IMR-90 (cell line): ENCODE measurements around the gene PJA2. TPM values are rescaled to one million over a fixed set of nuclear protein-coding genes. Genes with fewer than 3 reads are reported as not detected.

Experiments
- ATAC-seq: fragments of 200-7000 bp; cut with Tn5 transposase; 2 replicates; pipeline ENCODE4 v1.9.1; 2020; ENCODE audit warnings: low read depth, mild to moderate bottlenecking, moderate library complexity
- BruUV-seq: library from RNA; stranded (reverse); fragments of 400-500 nt; replicated peaks from 2 replicates; lab custom pipeline; 2021; lab: Mats Ljungman, UMichigan
- CTCF ChIA-PET: fragments of 300-600 bp; formaldehyde crosslinking; extraction: SDS; loops from one replicate; lab custom pipeline; 2021; ENCODE audit warnings: antibody characterized with exemption; lab: Yijun Ruan, JAX
- POLR2A ChIA-PET: fragments of 300-600 bp; sonication (Branson Sonifier 250); formaldehyde crosslinking; loops from one replicate; lab custom pipeline; 2022; ENCODE audit warnings: antibody characterized with exemption; ENCODE audit not compliant: unreplicated experiment; lab: Charles Lee
- DNase-seq: peaks from one replicate; pipeline ENCODE4 v3.0.0; 2013
- H2AFZ ChIP-seq: replicated peaks from 2 replicates; pipeline ENCODE3; 2013; ENCODE audit warnings: low read length, mild to moderate bottlenecking; ENCODE audit not compliant: poor library complexity
- H2AK5ac ChIP-seq: 2 replicates; pipeline ENCODE4 v1.6.1; 2013; ENCODE audit warnings: low read depth, low read length, inconsistent platforms
- H2AK9ac ChIP-seq: replicated peaks from 2 replicates; pipeline ENCODE3; 2013; ENCODE audit warnings: mild to moderate bottlenecking, low read depth, low read length, moderate library complexity; ENCODE audit not compliant: poor library complexity
- H2BK120ac ChIP-seq: 2 replicates; pipeline ENCODE4 v1.6.1; 2013; ENCODE audit warnings: low read depth, low read length, inconsistent platforms
- H2BK15ac ChIP-seq: 3 replicates; pipeline ENCODE4 v1.6.1; 2013; ENCODE audit warnings: low read depth, low read length, inconsistent platforms
- H2BK20ac ChIP-seq: 2 replicates; pipeline ENCODE4 v1.6.1; 2013; ENCODE audit warnings: low read depth, mild to moderate bottlenecking, inconsistent platforms, low read length, moderate library complexity
- H2BK5ac ChIP-seq: 2 replicates; pipeline ENCODE4 v1.6.1; 2013; ENCODE audit warnings: mild to moderate bottlenecking, low read depth, low read length, inconsistent platforms; ENCODE audit not compliant: poor library complexity, severe bottlenecking
- H3K14ac ChIP-seq: replicated peaks from 2 replicates; pipeline ENCODE4 v1.6.1; 2013; ENCODE audit warnings: low read depth, low read length, inconsistent platforms
- H3K18ac ChIP-seq: 2 replicates; pipeline ENCODE4 v1.6.1; 2013; ENCODE audit warnings: low read depth, low read length, control low read depth
- H3K23ac ChIP-seq: 2 replicates; pipeline ENCODE4 v1.6.1; 2013; ENCODE audit warnings: low read depth, low read length, inconsistent platforms
- H3K27ac ChIP-seq: 2 replicates; pipeline ENCODE4 v1.5.1; 2013; ENCODE audit warnings: mild to moderate bottlenecking, control low read depth, low read length; ENCODE audit not compliant: insufficient read depth
- H3K27me3 ChIP-seq: 2 replicates; pipeline ENCODE4 v1.6.1; 2013; ENCODE audit warnings: low read length; ENCODE audit not compliant: control insufficient read depth, insufficient read depth
- H3K36me3 ChIP-seq: 2 replicates; pipeline ENCODE4 v1.6.1; 2013; ENCODE audit warnings: low read length, mixed read lengths; ENCODE audit not compliant: control insufficient read depth, insufficient read depth
- H3K4ac ChIP-seq: 2 replicates; pipeline ENCODE4 v1.6.1; 2013; ENCODE audit warnings: low read depth, low read length, inconsistent platforms
- H3K4me1 ChIP-seq: 2 replicates; pipeline ENCODE4 v1.6.1; 2013; ENCODE audit warnings: low read length, mixed read lengths; ENCODE audit not compliant: control insufficient read depth, insufficient read depth
- H3K4me2 ChIP-seq: 2 replicates; pipeline ENCODE4 v1.6.1; 2013; ENCODE audit warnings: low read depth, mild to moderate bottlenecking, control low read depth, low read length, moderate library complexity
- H3K4me3 ChIP-seq: 2 replicates; pipeline ENCODE4 v1.5.1; 2013; ENCODE audit warnings: low read depth, mild to moderate bottlenecking, control low read depth, low read length, moderate library complexity; ENCODE audit not compliant: insufficient read depth
- H3K56ac ChIP-seq: 2 replicates; pipeline ENCODE4 v1.6.1; 2013; ENCODE audit warnings: low read length, inconsistent platforms; ENCODE audit not compliant: insufficient read depth; ENCODE audit errors: extremely low read depth
- H3K79me1 ChIP-seq, 2 experiments: 2 replicates each; pipeline ENCODE4 v1.6.1; 2013; ENCODE audit warnings: low read length in 2 of 2, inconsistent platforms in 1 of 2, low read depth in 1 of 2
- H3K9ac ChIP-seq: 2 replicates; pipeline ENCODE4 v1.6.1; 2013; ENCODE audit warnings: low read depth, low read length, control low read depth
- H3K9me1 ChIP-seq: 2 replicates; pipeline ENCODE4 v1.6.1; 2013; ENCODE audit warnings: low read length, inconsistent platforms; ENCODE audit not compliant: insufficient read depth
- H3K9me3 ChIP-seq: 2 replicates; pipeline ENCODE4 v1.6.1; 2013; ENCODE audit warnings: low read length; ENCODE audit not compliant: control insufficient read depth, insufficient read depth
- H4K20me1 ChIP-seq: 2 replicates; pipeline ENCODE4 v1.6.1; 2013; ENCODE audit warnings: low read length, inconsistent platforms; ENCODE audit not compliant: insufficient read depth
- H4K5ac ChIP-seq: 2 replicates; pipeline ENCODE4 v1.6.1; 2013; ENCODE audit warnings: mild to moderate bottlenecking, low read depth, low read length, control low read depth
- H4K8ac ChIP-seq, 2 experiments: 2 replicates each; pipeline ENCODE4 v1.6.1; 2013; ENCODE audit warnings: low read depth in 2 of 2, low read length in 2 of 2, control low read depth in 1 of 2, inconsistent platforms in 1 of 2
- H4K91ac ChIP-seq: 2 replicates; pipeline ENCODE4 v1.6.1; 2013; ENCODE audit warnings: low read depth, low read length, inconsistent platforms; ENCODE audit not compliant: insufficient read depth
- BHLHE40 ChIP-seq: fragments of 150-350 bp; IDR thresholded peaks from 2 replicates; pipeline ENCODE4 v1.6.1; 2016; ENCODE audit warnings: mild to moderate bottlenecking, low read depth, low read length
- CEBPB ChIP-seq: IDR thresholded peaks from 2 replicates; pipeline ENCODE4 v1.6.1; 2012; ENCODE audit warnings: low read depth, low read length, improper control_type of control experiment
- CHD1 ChIP-seq: IDR thresholded peaks from 2 replicates; pipeline ENCODE4 v1.6.1; 2012; ENCODE audit warnings: low read depth, low read length, improper control_type of control experiment
- FOS ChIP-seq: fragments of 150-350 bp; IDR thresholded peaks from 2 replicates; pipeline ENCODE4 v1.6.1; 2016; ENCODE audit warnings: low read depth, low read length
- MAFK ChIP-seq: IDR thresholded peaks from 2 replicates; pipeline ENCODE4 v1.6.1; 2012; ENCODE audit warnings: low read depth, low read length, improper control_type of control experiment
- MAZ ChIP-seq: IDR thresholded peaks from 2 replicates; pipeline ENCODE4 v1.6.1; 2012; ENCODE audit warnings: low read depth, mild to moderate bottlenecking, low read length, improper control_type of control experiment, moderate library complexity, borderline replicate concordance
- MXI1 ChIP-seq: IDR thresholded peaks from 2 replicates; pipeline ENCODE4 v1.6.1; 2012; ENCODE audit warnings: low read depth, mild to moderate bottlenecking, low read length, moderate library complexity, borderline replicate concordance
- NFE2L2 ChIP-seq: fragments of 150-350 bp; IDR thresholded peaks from 2 replicates; pipeline ENCODE4 v1.6.1; 2016; ENCODE audit warnings: low read depth, mild to moderate bottlenecking, low read length
- POLR2A ChIP-seq: IDR thresholded peaks from 2 replicates; pipeline ENCODE4 v1.6.1; 2012; ENCODE audit warnings: mild to moderate bottlenecking, low read depth, low read length
- RAD21 ChIP-seq: IDR thresholded peaks from 2 replicates; pipeline ENCODE4 v1.6.1; 2012; ENCODE audit warnings: low read length, improper control_type of control experiment
- RCOR1 ChIP-seq: IDR thresholded peaks from 2 replicates; pipeline ENCODE4 v1.6.1; 2012; ENCODE audit warnings: mild to moderate bottlenecking, low read length, improper control_type of control experiment; ENCODE audit not compliant: insufficient replicate concordance
- RFX5 ChIP-seq: IDR thresholded peaks from 2 replicates; pipeline ENCODE4 v1.8.0; 2012; ENCODE audit warnings: low read depth, mild to moderate bottlenecking, low read length, moderate library complexity
- SMC3 ChIP-seq: fragments of 150-350 bp; IDR thresholded peaks from 2 replicates; pipeline ENCODE4 v1.6.1; 2016; ENCODE audit warnings: low read depth, mild to moderate bottlenecking, antibody characterized with exemption, low read length, moderate library complexity
- WGBS, 2 experiments: methylation state at CpG; one replicate each; pipeline versions ENCODE4 v1.1.5 to v1.1.7; 2013; ENCODE audit warnings: missing lambda C conversion rate in 2 of 2; ENCODE audit not compliant: insufficient read length in 1 of 2; ENCODE audit errors: extremely low coverage in 2 of 2; 5-methylcytosine and 5-hydroxymethylcytosine counted together
- dilution Hi-C: fragments of 300-500 bp; cut with HindIII; formaldehyde crosslinking; loops from one replicate; pipeline ENCODE4 v1.14.3; 2018; ENCODE audit warnings: low sequenced_read_pairs; ENCODE audit not compliant: unreplicated experiment
- in situ Hi-C: fragments of 300-500 bp; cut with MboI; formaldehyde crosslinking; loops from 3 replicates; pipeline ENCODE4 v1.14.3; 2019; ENCODE audit warnings: low sequenced_read_pairs, inconsistent platforms, mixed read lengths
- intact Hi-C: fragments of 100-400 bp; cut with micrococcal nuclease; formaldehyde crosslinking; loops from 2 replicates; pipeline ENCODE4 v1.10.0; 2022
- polyA plus RNA-seq, 3 experiments: library from polyadenylated mRNA; depleted of rRNA; stranded (reverse); fragments of >200 nt; gene quantifications; 2 replicates each; pipeline ENCODE4 v1.2.3, GENCODE V29; 2012; ENCODE audit warnings: low replicate concordance in 1 of 3
- total RNA-seq: library from RNA; depleted of rRNA; stranded (reverse); fragments of >200 nt; gene quantifications from 2 replicates; pipeline ENCODE4 v1.2.3, GENCODE V29; 2012
- TF ChIP-seq, protein P1 (sequence below): fragments of 150-350 bp; IDR thresholded peaks from 2 replicates; pipeline ENCODE4 v1.6.1; 2016; ENCODE audit warnings: low read depth, mild to moderate bottlenecking, low read length, moderate library complexity, borderline replicate concordance
- TF ChIP-seq, protein P2 (sequence below): conservative IDR thresholded peaks from 2 replicates; pipeline ENCODE4 v1.5.1; 2012; ENCODE audit warnings: mild to moderate bottlenecking, low read depth, low read length, improper control_type of control experiment
- TF ChIP-seq, protein P3 (sequence below): fragments of 150-350 bp; IDR thresholded peaks from 2 replicates; pipeline ENCODE4 v1.6.1; 2017; ENCODE audit warnings: mild to moderate bottlenecking, antibody characterized with exemption, low read length, low read depth

Gene PJA2
- total and polyA plus RNA-seq, 2 of the 4 experiments (the other 2 are of a cell fraction), result 42.3 to 70.6 TPM

DNA sequence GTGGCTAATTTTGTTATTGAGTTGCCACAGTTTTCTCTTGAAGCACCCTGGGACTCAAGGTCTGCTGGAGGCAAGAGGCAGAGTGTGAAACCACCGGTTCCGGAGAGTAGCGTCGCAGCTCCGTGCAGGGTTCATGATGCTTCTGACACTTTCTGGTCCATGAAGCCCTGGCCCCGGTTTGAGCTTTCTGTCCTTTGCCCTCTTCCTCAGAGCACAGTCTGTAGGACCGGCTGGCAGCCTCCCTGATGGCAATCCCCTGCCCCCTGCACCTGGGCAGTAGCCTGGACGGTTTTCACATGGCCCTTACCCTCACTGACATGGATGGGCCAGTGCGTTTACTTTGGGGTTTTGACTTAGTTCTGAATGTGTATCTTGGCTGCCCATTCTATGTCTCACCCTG is 111.9 kb downstream of the PJA2 start:
- Histone ChIP-seq H2BK120ac (no peak overlapping the region), H2BK15ac (no peak overlapping the region)
- TF ChIP-seq CEBPB (no peak), NFE2L2 (no peak), SMC3 (no peak), BHLHE40 (no peak), CHD1 (no peak), RAD21 (no peak), RFX5 (no peak), MXI1 (no peak), FOS (no peak), POLR2A (no peak), RCOR1 (no peak), MAFK (no peak), MAZ (no peak)
- TF ChIP-seq, protein P1, sequence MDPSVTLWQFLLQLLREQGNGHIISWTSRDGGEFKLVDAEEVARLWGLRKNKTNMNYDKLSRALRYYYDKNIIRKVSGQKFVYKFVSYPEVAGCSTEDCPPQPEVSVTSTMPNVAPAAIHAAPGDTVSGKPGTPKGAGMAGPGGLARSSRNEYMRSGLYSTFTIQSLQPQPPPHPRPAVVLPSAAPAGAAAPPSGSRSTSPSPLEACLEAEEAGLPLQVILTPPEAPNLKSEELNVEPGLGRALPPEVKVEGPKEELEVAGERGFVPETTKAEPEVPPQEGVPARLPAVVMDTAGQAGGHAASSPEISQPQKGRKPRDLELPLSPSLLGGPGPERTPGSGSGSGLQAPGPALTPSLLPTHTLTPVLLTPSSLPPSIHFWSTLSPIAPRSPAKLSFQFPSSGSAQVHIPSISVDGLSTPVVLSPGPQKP, result no peak
- TF ChIP-seq, protein P2, sequence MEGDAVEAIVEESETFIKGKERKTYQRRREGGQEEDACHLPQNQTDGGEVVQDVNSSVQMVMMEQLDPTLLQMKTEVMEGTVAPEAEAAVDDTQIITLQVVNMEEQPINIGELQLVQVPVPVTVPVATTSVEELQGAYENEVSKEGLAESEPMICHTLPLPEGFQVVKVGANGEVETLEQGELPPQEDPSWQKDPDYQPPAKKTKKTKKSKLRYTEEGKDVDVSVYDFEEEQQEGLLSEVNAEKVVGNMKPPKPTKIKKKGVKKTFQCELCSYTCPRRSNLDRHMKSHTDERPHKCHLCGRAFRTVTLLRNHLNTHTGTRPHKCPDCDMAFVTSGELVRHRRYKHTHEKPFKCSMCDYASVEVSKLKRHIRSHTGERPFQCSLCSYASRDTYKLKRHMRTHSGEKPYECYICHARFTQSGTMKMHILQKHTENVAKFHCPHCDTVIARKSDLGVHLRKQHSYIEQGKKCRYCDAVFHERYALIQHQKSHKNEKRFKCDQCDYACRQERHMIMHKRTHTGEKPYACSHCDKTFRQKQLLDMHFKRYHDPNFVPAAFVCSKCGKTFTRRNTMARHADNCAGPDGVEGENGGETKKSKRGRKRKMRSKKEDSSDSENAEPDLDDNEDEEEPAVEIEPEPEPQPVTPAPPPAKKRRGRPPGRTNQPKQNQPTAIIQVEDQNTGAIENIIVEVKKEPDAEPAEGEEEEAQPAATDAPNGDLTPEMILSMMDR, result no peak
- TF ChIP-seq, protein P3, sequence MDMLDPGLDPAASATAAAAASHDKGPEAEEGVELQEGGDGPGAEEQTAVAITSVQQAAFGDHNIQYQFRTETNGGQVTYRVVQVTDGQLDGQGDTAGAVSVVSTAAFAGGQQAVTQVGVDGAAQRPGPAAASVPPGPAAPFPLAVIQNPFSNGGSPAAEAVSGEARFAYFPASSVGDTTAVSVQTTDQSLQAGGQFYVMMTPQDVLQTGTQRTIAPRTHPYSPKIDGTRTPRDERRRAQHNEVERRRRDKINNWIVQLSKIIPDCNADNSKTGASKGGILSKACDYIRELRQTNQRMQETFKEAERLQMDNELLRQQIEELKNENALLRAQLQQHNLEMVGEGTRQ, result no peak

More for the DNA sequence above, 111.9 kb downstream of the PJA2 start:
- no peak overlapping the region for H2BK20ac ChIP-seq
- no peak overlapping the region for H2AK5ac ChIP-seq
- no peaks in the 10 kb centered on the region for H3K4me1 ChIP-seq
- H3K18ac ChIP-seq, result no peak overlapping the region
- no peak overlapping the region for H2AFZ ChIP-seq
- H3K4ac ChIP-seq, result no peak overlapping the region
- no peak overlapping the region for H3K56ac ChIP-seq
- DNase-seq (no peak), ATAC-seq (no peak)
- H4K5ac ChIP-seq, result no peak overlapping the region
- CTCF ChIA-PET, result no interaction called here
- POLR2A ChIA-PET, result no interaction called here
- no peaks in the 10 kb centered on the region for H3K9me1 ChIP-seq
- no peak overlapping the region for H3K4me2 ChIP-seq
- no peak overlapping the region for H3K9ac ChIP-seq
- H3K14ac ChIP-seq, result no peak overlapping the region
- no peak overlapping the region for H4K91ac ChIP-seq
- intact Hi-C loops, result no loop called here
- peaks cover 6% of the 10 kb centered on the region for H3K27me3 ChIP-seq
- H3K4me3 ChIP-seq, result no peak overlapping the region
- H4K8ac ChIP-seq, result no peak overlapping the region
- no peak overlapping the region for H2BK5ac ChIP-seq
- no peak overlapping the region for H3K27ac ChIP-seq
- H3K9me3 ChIP-seq, result no peaks in the 10 kb centered on the region
- no TSS peak for BruUV-seq
- WGBS, 2 experiments, result 85% methylated on average over 7 of the region's 9 CpGs; no CpG with 5 or more reads in 1 of the 2 experiments
- in situ Hi-C loops, result no loop called here
- no peaks in the 10 kb centered on the region for H3K79me1 ChIP-seq
- H2AK9ac ChIP-seq, result no peak overlapping the region
- H3K23ac ChIP-seq, result no peak overlapping the region
- H3K36me3 ChIP-seq, result no peaks in the 10 kb centered on the region
- dilution Hi-C loops, result no loop called here
- H4K20me1 ChIP-seq, result no peaks in the 10 kb centered on the region
